NCI-H187 (cell line): ENCODE results near the gene EIPR1.

Experiments used
- DNase-seq, 2 experiments: peaks; one replicate each; lab custom pipeline; 2025; lab: John Stamatoyannopoulos, UW

EIPR1 gene

DNA sequence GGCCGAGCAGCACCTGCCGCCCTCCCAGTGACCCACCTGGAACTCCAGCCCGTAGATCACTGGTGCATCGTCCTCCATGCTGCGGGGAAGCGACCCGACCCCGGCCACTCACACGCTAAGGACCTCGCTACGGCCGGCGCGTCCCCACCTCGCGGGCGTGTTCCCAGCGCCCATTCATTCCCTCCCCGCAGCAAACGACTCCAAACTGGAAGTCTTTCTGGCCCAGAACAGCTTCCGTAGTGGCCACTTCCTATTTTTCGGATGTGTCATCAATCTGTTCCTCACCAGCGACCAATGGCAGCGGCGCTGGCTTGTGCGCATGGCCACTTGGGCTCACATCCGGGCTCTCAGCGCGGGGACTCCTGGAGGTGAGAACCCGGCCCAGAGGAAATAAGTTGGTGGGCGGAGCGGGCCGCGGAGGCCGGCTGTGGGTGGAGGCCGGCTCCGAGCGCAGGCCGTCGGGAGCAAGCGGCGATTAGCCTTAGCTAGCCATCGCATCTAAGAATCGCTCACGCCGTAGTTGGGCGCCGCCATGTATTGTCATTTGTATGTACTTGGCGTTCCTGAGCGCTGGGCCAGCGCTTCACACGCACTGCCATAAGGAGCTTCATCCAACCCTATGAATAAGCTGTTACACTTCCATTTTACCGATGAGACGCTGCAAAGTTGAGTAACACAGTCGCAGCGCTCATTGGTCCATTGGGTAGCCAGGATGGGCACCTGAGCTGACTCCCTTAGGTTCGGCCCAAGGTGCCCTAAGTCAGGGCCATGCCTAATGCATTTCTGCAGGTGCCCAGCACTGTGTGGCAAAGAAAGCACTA lies at the start of gene EIPR1:
EIPR1 (minus strand) TSS at position 207 of the 821 bp plus-strand sequence; CDS start at position 78, 129 bp downstream.
- DNase-seq: peak; percentile 95 to 98

DNA sequence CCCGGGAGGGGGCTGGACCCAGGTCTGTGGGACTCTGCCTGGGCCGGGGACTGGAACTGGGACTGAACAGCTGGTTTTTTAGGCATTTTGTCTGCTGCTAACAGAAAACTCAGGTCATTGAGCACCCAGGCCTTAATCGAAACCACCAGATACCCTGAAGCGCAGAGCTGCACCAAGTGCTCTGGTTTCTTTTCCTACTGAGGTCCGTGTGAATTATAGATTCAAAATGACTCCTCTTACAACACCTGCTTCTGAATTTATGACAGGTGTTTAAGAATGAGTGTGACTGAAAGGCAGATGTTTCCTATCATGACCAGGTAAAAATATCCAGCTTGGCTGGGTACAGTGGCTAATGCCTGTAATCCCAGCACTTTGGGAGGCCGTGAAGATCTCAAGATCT lies 49.7 kb upstream of the EIPR1 start:
- peak; percentile 70 to 80 for DNase-seq

DNA sequence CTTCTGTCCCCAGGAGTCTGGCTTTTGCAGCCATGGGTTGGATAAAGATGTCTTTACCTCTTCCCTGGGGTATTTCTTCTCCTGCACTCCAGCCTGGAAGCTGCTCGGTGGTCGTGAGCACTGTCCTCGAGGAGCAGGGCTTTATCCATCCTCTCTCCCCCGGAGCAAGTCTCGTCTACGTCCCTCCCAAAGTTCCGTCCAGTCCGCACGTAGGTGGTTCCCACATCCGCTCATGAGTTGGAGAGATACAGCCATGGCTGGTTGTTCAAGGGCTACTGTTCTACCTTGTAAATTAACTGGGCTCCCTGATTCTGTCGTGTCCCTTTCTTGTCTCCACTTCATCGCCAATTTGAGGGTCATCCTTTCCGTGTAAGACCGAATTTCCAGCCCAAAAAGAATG lies 49.0 kb upstream of the EIPR1 start:
- no peak for DNase-seq

DNA sequence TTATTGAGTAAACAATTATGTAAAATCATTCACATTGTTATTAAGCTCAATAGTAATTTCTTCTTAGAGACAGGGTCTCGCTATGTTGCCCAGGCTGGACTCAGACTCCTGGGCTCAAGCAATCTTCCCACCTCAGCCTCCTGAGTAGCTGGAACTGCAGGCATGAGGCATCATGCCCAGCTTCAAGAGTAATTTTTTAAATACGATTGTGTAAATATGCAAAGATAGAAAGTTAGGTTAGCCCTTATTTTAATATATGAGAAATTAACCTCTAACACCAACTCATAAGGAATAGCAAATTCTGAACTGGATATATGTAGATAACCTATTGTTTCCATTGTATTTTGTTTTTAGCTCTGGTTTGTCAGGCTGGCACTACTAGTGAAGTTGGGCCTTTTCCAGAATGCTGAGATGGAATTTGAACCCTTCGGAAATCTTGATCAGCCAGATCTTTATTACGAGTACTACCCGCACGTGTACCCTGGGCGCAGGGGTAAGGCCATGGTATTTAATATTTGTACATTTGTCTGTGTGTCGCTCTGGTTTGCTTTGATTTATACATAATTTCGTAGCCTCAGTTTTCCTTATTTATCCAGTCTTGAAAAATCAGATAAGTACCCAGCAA lies 46.7 kb upstream of the EIPR1 start:
- DNase-seq: no peak

DNA sequence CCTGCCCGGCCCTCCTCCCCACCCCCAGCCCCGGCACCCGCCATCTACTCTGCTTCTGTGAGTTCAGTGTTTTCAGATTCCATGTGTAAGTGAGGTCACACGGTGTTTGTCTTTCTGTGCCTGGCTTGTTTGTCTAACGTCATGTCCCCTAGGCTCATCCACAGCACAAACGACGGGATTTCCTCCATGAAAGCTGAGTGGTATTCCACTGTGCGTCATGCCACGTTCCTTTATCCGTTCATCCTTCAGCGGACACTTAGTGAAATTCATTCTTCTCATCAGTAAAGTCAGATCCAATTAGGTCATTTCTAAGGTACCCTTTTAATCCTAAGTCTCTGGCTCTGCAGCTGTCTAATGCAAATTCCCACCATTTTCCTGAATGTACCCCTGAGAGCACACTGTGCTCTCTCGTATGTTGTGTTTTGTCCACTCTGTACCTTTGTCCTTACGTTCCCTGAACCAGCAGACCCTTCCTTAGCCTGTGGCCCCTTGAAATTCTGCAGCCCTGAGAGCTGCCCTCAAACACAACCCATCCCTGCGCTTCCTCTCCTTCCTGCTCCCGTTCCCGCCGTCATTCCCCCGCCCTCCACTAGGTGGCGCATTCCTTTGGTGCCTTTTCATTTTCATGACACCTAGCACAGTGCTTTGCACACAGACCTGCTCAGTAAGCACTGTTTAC lies 46.0 kb upstream of the EIPR1 start:
- peak; percentile 25 to 71 for DNase-seq

DNA sequence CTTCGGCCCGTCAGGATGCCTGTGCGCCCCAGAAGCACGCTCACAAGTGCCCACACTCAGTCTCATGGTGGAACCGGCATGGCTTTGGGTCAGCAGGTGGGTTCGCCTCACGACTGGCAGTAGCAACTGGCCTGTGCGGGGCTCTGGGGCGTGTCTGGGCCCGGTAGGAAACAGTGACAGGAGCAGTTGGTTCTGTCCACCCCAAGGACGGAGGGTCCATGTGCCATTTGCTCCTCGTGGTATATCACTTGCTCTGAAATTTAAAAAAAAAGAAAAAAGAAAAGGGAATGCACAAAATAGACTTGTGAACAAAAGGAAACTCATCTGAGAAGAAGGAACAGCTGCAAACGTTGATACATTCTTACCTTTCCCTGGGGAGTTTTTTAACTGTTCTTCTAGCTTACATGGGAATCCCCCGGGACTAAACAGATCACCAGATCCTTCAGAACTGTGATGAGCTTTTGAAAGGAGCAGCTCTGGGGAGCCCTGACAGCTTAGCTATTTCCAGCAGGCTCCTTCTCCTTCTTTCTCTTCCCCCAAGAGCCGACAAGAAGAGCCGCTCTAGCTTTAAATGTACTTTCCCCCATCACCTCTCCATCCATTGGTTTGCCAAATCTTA lies 44.7 kb upstream of the EIPR1 start:
- DNase-seq: no peak

DNA sequence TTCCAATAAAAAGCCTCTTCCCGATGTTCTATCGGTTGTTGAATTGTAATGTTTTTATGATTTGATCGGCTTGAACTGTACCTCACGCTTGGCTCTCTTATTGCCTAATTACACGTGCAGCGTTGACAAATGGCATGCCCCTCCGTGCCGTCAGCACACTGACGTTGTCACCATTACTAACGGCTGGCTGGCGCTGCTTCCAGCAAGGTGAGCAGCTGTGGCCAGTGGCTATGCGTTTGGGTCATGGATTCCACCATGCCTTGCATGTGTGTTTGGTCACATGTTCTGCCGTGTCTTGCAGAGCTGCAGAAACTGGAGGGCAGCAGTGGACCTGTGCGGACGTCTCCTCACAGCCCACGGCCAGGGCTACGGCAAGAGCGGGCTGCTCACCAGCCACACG lies 44.0 kb upstream of the EIPR1 start:
- no peak for DNase-seq

DNA sequence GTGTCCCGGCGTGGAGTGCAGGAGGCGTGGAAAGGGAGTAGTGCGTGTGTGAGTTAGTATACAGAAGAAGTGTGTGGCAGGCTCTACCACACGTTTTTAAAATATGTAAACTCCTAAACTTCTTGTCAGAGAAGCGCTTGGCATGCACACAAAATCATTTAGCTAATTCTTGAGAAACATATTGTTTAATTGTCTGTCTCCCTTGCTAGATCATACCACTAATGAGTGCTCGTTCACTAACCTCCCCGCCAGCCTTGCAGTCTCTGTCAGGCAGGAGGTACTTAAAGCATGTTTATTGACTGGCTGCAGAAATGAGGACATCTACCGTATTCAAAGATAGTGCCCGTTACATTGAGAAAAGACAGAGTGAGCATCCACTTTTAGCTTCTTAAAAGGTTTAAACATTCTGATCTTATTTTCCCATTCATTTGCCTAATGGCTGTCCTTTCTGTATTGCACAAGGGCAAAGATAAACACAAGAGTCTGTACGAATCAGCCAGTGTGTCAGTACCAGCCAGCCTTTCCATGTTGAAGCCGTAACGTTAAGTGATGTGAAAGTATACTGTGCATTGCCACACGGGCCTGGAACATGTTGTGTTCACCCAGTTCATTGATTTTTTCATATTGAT lies 43.3 kb upstream of the EIPR1 start:
- no peak for DNase-seq

DNA sequence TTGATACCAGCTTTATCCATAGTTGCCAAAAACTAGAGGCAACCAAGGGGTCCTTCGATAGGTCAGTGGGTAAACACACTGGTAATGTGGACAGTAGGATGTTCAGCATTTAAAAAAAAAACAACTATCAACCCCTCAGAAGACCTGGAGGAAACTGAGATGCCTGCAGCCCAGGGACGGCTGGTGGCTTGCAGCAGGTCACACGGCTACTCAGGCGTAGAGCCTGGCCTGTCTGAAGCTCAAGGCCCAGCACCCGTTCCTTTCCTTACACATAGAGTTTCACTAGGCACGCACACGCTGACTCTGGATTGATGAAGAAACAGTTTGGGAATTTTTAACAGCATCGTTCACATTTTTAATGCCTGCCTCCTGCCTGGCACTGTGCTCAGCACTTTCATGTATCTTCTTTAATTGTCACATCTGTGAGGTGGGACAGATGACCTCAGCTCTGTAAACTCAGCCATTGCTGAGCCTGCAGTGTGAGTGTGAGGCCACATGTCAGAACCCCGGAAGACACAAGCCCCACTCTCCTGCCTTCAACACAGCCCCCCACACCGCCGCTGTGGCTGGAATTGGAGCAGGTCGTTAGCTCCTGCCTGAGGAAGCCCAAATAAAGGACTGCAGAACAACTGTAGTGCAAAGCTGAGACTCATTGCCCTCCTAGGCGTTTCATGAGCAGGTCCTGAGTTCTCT lies 42.6 kb upstream of the EIPR1 start:
- DNase-seq: no peak

DNA sequence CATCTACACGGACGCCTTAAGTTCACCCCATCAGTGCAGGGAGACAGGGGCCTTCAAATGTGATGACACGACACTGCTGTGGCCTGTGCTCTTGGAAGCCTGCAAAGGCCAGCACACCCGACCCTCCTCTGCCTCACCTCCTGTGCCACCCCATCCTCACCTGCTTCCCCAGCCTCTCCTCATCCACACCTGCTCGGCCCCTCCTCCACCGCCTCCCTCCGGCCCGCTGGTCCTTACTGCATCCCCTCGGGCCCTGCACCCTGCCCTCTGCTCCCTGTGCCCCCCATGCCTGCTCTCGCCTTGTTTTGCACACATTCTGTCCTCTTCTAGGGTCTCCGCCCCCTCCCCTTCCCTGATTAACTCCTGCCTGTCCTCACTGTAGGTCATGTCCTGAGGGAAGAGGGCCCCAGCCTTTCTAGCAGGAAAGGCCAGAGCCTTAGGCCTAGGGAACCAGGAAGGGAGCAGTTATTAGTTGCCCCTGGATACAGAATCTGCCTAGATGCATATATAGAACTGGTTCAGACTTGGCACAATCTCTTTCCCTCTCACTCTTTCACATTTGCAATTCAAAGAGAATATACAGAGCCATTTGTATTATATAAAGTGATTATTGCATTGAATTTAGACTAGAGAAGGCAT lies 41.3 kb upstream of the EIPR1 start:
- DNase-seq: no peak

DNA sequence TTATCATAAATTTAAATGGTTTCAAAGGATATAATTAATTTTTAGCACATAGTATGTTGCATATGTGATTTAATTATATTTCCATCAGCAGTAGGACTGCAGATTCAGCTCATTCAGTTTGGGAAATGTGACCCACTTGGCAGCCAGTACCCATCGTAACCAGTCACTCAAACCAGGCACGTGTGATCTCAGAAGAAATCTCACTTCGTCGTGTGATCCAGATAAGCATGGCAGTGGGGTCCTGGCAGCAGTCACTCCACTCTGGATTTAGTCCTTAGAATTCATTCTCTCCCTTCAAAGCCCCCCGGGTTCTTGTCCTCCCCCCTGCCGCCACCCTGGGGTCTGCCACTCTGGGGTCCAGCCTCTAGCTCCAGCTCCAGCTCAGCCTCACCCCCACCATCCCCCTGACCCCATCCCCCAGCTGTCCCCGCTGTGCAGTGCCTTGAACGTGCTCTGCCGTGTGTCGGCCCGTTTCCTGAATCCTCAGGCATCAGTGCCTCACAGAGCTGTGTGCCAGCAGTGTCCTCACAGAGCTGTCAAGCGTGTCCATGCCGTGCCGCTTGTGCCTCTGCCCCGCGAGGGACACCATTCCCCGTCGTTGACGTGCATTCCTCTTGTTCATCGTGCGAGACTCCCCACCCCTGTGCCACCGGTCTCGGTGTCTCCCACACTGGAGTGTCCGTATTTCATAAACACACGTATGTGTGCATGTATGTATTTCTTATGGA lies 36.7 kb upstream of the EIPR1 start:
- no peak for DNase-seq

DNA sequence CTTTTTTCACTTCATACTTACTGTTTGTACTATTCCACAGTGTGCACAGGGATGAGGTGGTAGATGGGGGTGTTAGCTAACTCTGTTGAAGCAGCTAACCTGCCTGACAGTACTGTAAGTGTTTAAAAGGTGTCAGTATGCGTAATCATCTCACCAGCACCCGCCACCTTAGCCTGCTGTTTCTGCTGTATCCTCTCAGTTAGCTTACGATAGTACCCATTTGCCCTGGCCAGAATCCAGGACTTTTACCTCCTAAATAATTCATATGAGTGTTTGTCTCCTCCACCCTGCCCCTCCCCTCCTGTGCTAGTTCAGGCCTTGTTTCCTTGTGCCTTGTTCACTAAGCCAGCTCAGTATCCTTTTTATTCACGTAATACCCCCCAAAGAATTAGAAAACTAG lies 36.1 kb upstream of the EIPR1 start:
- DNase-seq: no peak

DNA sequence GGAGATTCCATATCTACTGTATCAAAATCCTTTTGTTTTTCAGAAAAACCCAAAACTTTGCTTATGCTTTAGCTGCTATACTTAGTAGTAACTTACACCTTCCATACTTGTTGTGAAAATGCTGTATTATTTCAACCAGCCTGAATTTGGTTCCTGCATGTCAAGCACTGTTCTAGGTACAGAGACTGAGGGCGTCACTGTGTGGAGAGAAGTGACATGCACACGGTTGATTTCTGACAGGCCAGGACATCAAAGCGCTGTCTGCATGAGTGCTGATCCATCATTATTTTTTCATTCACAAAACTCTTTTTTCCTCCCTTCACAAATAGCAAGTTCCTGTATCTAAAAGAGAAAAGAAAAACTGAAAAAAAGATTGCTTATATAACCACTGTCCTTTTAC lies 33.5 kb upstream of the EIPR1 start:
- no peak for DNase-seq

DNA sequence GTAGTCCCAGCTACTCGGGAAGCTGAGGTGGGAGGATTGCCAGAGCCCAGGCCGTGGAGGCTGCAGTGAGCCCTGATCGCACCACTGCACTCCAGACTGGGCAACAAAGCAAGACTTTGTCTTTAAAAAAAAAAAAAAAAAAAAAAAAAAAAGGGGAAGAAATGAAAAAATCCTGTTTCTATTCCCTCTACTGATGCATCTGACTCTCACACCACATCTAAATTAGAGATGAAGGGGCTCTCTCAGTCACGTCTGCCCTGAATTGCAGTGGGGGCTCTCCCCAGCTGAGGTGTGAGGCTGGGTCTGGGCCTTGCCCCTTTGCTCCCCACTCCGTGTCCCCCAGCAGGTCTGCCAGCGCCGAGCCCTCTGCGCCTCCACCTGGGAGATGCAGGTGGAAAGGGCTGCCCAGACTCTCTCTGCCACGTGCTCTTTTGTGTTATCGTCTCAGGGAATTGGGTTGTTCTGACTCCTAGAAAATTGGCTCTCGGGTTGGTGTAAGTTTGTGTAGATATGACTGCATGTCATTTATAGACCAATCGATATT lies 32.1 kb upstream of the EIPR1 start:
- DNase-seq: no peak

DNA sequence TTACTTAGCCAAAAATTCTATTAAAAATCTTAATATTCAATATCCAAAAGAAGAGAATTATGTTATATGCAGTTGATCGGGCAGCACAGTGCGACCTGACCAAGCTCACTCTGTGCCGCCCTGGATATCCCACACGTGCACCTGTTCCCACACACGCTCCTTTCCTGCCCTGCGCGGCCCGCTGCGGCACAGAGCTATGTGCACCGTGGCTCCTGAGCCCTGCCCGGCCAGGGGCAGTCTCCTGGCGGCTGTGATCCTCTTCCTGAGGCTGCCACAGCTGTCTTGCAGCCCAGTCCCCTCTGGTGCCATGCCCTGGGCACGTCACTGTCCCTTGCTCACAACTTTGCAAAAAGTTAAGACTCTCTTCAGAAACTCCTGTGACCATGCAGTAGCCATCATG lies 31.2 kb upstream of the EIPR1 start:
- DNase-seq: no peak

DNA sequence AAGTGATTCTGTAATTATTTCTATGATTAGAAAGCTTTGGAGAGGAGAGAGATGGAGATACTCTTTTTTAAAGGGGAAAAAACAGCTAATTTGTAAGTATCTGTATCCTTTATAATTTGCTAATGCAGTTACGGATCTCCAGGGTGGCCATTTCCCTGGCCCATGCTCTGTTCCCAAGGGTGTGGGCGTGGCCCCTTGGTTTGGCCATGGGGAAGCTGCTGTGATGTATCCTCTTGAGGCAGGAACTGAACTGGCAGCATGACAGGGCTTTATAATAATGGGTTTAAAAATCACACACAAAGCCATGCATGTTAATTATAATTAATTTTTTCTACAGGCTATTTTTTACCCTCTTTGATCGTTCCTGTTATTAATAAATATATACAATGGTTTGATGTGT lies 28.9 kb upstream of the EIPR1 start:
- no peak for DNase-seq

DNA sequence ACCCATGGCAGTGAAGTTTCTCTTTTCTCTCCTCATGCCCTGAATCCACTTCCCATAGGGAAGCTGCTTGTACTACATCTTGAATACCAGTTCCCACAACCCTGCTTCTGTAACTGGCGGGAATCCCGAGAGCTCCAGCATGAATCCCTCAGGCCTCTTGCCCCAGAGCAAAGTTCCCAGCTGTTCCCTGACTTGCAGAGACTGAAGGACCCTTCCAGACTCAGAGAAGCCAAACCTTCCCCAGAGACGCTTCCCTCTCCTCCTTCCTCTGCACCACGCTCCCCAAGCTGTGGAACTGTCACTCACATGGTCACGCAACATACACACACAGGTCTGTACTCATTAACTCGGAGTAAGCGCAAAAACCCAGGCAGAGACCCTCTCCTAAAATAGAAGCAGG lies 28.3 kb upstream of the EIPR1 start:
- DNase-seq: no peak

DNA sequence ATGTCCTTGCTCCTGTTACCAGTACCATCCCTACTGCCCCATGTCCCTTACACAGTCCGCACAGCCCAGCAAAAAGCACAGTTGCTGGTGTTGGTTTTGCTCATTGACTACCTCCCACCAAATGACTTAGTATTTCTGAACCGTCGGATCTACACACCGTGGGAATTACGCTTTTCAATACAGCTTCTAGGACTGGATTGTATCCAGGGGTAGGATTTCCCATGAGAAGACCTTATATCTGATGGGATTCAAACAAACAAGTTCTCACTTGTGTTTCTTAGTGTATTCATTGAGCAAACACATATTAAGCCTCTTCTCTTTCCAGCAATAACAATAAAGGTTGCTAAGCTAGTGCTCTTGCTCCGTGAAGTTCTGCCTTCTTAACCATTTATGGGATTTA lies 27.7 kb upstream of the EIPR1 start:
- DNase-seq: no peak

DNA sequence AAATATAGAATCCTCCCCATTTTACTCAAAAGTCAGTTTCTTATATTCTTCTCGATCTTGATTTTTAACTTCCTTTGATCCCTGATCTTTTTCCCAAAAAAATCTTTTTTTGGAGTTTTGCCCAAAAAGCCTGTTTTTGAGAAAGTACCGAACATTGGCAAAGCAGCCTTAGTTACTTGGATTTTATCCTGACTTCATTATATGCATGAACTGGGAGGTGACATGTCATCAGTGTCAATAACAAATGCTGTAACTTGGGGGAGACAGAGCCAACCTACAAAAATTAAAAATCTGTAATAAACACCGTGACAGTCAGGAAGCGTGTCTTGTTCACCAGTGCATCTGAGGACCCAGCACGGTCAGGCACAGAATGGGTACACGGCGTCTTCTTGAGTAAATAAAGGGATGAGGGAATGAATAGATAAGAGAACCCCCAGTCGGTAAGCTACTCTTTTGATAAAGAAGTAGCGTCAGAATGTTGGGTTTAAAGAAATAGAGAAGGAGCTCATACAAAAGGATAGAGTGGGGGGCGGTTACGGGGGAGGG lies 26.8 kb upstream of the EIPR1 start:
- no peak for DNase-seq
